ENCODE measurements around the gene ATG4D. TPM values are rescaled to one million over a fixed set of nuclear protein-coding genes. Genes with fewer than 3 reads are reported as not detected.

ATG4D gene
- total RNA-seq, 1 donor from 2014 or later, result 5.1 TPM

DNA sequence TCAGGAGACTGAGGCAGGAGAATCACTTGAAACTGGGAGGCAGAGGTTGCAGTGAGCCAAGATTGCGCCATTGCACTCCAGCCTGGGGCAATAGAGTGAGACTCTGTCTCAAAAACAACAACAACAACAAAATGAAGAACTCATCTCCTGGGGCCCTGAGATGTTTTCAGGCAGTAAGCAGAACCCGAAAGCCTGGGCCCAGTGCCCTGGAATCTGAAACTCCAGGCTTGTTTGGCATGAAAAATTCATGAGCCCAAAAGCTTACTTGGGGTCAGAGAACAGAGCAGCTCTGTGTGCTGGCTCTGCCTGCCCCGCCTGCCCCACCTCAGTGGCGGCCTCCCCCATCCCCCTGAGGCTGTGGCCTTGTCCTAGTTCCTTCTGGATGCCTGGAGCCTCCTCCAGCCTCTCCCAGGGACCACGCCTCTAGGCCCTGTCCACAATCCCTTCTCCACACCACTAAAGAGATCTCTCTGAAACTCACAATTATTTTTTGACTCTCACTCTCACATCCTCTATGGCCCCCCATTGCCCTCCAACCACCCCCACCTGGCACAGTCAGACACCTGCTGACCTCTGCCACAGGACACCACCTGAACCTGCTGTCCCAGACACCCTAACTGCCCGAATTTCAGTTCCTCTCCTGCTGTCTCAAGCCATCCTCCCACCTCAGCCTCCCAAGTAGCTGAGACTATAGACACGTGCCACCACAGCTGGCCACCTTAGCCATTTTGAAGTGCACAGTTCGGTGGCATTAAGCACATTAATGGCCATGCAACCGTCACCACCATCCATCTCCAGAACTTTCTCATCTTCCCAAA, 50.3 kb downstream of the ATG4D start:
- Histone ChIP-seq H4K20me1 (ENCODE audit: low read depth) (no peaks in the 10 kb centered on the region), H3K4me3 (no peak overlapping the region), H3K4me2 (no peak overlapping the region), H2AFZ (replicated peaks) (no peak overlapping the region), H3K79me2 (ENCODE audit: low read depth) (no peaks in the 10 kb centered on the region), H3K27me3 (no peaks in the 10 kb centered on the region), H3K36me3 (no peaks in the 10 kb centered on the region), H3K9me3 (ENCODE audit: low read depth) (no peaks in the 10 kb centered on the region), H3K9ac (no peak overlapping the region), H3K4me1 (no peaks in the 10 kb centered on the region), H3K27ac (no peak overlapping the region), H3F3A (ENCODE audit: low read depth) (no peaks in the 10 kb centered on the region)
- H3K27me3 Mint-ChIP-seq (ENCODE audit: insufficient read depth, low read depth), result peaks cover 10% of the 10 kb centered on the region
- TF ChIP-seq EZH2 (IDR thresholded peaks at IDR 0.05) (no peak), EZH2phosphoT487 (IDR thresholded peaks at IDR 0.05) (no peak)
- TF ChIP-seq, protein P1, sequence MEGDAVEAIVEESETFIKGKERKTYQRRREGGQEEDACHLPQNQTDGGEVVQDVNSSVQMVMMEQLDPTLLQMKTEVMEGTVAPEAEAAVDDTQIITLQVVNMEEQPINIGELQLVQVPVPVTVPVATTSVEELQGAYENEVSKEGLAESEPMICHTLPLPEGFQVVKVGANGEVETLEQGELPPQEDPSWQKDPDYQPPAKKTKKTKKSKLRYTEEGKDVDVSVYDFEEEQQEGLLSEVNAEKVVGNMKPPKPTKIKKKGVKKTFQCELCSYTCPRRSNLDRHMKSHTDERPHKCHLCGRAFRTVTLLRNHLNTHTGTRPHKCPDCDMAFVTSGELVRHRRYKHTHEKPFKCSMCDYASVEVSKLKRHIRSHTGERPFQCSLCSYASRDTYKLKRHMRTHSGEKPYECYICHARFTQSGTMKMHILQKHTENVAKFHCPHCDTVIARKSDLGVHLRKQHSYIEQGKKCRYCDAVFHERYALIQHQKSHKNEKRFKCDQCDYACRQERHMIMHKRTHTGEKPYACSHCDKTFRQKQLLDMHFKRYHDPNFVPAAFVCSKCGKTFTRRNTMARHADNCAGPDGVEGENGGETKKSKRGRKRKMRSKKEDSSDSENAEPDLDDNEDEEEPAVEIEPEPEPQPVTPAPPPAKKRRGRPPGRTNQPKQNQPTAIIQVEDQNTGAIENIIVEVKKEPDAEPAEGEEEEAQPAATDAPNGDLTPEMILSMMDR (IDR thresholded peaks at IDR 0.05), result no peak
- no peaks in the 10 kb centered on the region for H3K9me3 Mint-ChIP-seq
- DNase-seq (ENCODE audit: low spot score), result no peak
- no peaks in the 10 kb centered on the region for H3K36me3 Mint-ChIP-seq
- H3K27ac Mint-ChIP-seq, result peak overlapping the region; percentile 38
- peak overlapping the region; percentile 58 for H3K4me3 Mint-ChIP-seq
- H3K4me1 Mint-ChIP-seq, result peaks cover 8% of the 10 kb centered on the region

DNA sequence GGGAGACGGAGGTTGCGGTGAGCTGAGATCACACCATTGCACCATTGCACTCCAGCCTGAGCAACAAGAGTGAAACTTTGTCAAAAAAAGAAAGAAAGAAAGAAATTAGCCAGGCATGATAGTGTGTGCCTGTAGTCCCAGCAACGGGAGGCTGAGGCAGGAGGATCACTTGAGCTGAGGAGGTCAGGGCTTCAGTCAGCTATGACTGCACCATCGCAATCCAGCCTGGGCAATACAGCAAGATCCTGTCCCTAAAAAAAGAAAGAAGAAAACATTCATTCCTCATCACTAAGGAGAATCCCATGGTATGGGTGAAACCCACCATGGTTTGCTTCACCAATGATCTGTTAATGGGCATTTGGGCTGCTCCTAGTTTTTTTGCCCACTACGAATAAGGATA, 56.4 kb downstream of the ATG4D start:
- Histone ChIP-seq H3K4me3 (no peak overlapping the region), H3K9me3 (ENCODE audit: low read depth) (no peaks in the 10 kb centered on the region), H3K4me2 (no peak overlapping the region), H3K9ac (no peak overlapping the region), H3K79me2 (ENCODE audit: low read depth) (peaks cover 25% of the 10 kb centered on the region), H3F3A (ENCODE audit: low read depth) (peaks cover 14% of the 10 kb centered on the region), H3K4me1 (peaks cover 15% of the 10 kb centered on the region), H3K27me3 (peaks cover 11% of the 10 kb centered on the region), H3K27ac (no peak overlapping the region), H3K36me3 (no peaks in the 10 kb centered on the region), H2AFZ (replicated peaks) (no peak overlapping the region), H4K20me1 (ENCODE audit: low read depth) (peaks cover 8% of the 10 kb centered on the region)
- Mint-ChIP-seq H3K36me3 (no peaks in the 10 kb centered on the region), H3K9me3 (no peaks in the 10 kb centered on the region), H3K4me1 (peaks cover 18% of the 10 kb centered on the region), H3K27ac (no peak overlapping the region), H3K27me3 (ENCODE audit: insufficient read depth, low read depth) (peaks cover 11% of the 10 kb centered on the region), H3K4me3 (peak overlapping the region; percentile 41)
- DNase-seq (ENCODE audit: low spot score), result no peak
- TF ChIP-seq, protein P1 (IDR thresholded peaks at IDR 0.05), result no peak
- TF ChIP-seq EZH2 (IDR thresholded peaks at IDR 0.05) (no peak), EZH2phosphoT487 (IDR thresholded peaks at IDR 0.05) (no peak)

DNA sequence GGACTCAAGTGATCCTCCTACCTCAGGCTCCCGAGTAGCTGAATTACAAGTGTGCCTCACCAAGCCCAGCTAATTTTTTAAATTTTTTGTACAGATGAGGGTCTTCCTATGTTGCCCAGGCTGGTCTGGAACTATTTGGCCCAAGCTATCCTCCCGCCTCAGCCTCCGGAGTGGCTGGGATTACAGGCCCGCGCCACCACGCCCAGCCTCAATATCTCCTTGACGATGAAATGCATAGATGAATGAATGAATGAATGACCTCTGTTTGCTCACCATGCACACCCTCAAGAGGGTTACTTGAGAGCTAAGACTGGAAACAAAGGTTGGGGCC, 58.3 kb downstream of the ATG4D start:
- H4K20me1 ChIP-seq (ENCODE audit: low read depth), result peaks cover 8% of the 10 kb centered on the region
- H3K27ac ChIP-seq, result no peak overlapping the region
- peak overlapping the region; percentile 98 for H3K4me3 ChIP-seq
- H3K27ac Mint-ChIP-seq, result peak overlapping the region; percentile 72
- H2AFZ ChIP-seq (replicated peaks), result no peak overlapping the region
- H3K4me1 Mint-ChIP-seq, result peaks cover 18% of the 10 kb centered on the region
- no peak overlapping the region for H3K9ac ChIP-seq
- no peak overlapping the region for H3K4me2 ChIP-seq
- H3K36me3 ChIP-seq, result no peaks in the 10 kb centered on the region
- H3K9me3 ChIP-seq (ENCODE audit: low read depth), result no peaks in the 10 kb centered on the region
- H3K36me3 Mint-ChIP-seq, result no peaks in the 10 kb centered on the region
- peaks cover 14% of the 10 kb centered on the region for H3F3A ChIP-seq (ENCODE audit: low read depth)
- H3K4me1 ChIP-seq, result peaks cover 15% of the 10 kb centered on the region
- H3K4me3 Mint-ChIP-seq, result peak overlapping the region; percentile 91
- no peak for DNase-seq (ENCODE audit: low spot score)
- H3K79me2 ChIP-seq (ENCODE audit: low read depth), result peaks cover 42% of the 10 kb centered on the region
- peaks cover 11% of the 10 kb centered on the region for H3K27me3 ChIP-seq
- TF ChIP-seq, protein P1 (IDR thresholded peaks at IDR 0.05), result no peak
- TF ChIP-seq EZH2 (IDR thresholded peaks at IDR 0.05) (no peak), EZH2phosphoT487 (IDR thresholded peaks at IDR 0.05) (no peak)
- H3K9me3 Mint-ChIP-seq, result no peaks in the 10 kb centered on the region
- peaks cover 8% of the 10 kb centered on the region for H3K27me3 Mint-ChIP-seq (ENCODE audit: insufficient read depth, low read depth)
